Stimulated activated CD8-positive, alpha-beta memory T cell treated with anti-CD3 and anti-CD28 coated beads, Interleukin-2, amount 100 ng/mL, for 1 hour (primary cell): Measurements from ENCODE around the gene PPP2R5C.

Source experiments
- DNase-seq, 2 donors: peaks; one replicate each; pipeline ENCODE4 v3.0.0-alpha.2; 2020; ENCODE audit warnings: low read depth in 2 of 2

PPP2R5C gene

DNA sequence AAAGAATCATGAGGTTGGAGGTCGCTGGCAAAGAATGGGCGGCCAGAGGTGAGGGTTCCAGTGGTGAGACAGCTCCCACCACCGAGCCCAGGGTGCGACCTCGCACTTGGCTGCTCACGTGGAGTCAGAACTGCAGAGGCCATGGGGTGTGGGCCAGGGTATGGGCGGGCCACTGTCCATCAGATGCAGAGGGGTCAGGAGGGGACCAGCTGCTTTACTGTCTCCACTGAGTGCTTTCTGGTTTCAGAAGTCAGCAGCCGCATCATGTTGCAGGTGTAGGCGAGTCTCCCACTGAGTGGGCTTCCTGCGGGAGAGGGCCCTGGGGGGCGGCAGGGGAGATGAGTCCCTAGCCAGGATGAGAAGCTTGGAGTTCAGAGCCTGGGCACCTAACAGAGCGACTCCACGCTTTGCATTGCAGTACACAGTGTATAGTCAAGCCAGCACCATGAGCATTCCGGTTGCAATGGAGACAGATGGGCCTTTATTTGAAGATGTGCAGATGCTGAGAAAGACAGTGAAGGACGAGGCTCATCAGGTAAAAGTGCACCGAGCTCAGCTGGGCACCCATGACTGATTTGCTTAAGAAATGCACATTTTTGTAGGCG lies 156.0 kb downstream of the PPP2R5C start:
- no peak for DNase-seq

- no peak for DNase-seq
These were observed 156.8 kb downstream of the PPP2R5C start for GRCh38 chr14:101918065-101918989.

DNA sequence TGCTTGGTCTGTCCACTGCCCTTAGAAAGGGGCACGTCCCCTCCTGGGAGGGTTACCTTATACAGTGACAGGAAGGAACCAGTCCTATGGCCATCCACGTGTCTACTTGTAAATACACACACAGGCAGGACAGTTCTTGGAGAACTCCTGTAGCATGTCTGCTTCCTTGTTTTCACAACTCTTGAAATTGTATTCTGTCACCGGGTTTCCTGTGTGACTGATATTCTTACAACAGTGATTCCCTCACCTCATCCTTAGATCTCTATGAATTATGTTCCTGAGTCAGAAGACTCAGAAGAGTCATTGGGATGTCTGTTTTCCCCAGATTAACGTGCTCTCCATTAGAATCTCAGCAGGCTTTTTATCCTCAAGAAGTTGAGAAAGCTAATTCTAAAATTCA lies 158.8 kb downstream of the PPP2R5C start:
- no peak for DNase-seq

- DNase-seq: no peak
These were observed 161.4 kb downstream of the PPP2R5C start for GRCh38 chr14:101922866-101923265.

DNA sequence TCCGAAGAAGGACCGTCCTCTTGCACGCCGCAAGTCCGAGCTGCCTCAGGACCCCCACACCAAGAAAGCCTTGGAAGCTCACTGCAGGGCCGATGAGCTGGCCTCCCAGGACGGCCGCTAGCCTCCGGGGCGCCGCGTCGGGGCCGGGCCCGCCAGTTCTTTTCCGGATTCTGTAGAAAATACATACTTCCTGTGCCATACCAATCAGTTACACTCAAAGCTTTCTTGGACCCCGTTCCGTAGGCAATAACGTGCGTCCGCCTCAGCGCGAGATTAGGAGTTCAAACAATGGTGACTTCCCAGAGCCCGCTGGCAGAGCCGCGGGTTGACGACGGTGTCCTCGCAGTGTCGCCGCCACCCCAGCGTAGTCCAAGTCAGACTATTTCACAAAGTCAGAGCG lies 163.6 kb downstream of the PPP2R5C start:
- DNase-seq: no peak

GRCh38 chr14:101926085-101926484 lies 164.6 kb downstream of the PPP2R5C start:
- DNase-seq: no peak

GRCh38 chr14:101926620-101927019 lies 165.1 kb downstream of the PPP2R5C start:
- DNase-seq: no peak

DNA sequence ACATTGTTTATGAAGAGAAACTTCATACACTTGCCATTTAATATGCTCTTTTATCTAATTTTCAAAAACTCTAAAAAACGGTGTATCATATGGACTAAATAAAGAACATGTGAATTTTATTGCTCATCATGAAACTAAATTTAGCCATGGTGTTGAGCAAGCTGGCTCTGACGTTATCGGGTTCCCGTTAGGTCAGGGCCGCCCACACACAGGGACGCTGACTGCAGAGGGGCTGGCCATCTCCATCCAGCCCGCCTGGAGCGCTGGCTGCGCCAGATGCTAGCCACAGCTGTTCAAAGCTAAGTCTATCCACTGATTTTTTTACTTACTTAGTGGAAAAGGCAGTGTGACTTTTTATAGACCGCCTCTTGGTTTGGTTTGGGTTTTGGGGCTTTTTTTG lies 166.3 kb downstream of the PPP2R5C start:
- no peak for DNase-seq

GRCh38 chr14:101928415-101928841 lies 166.9 kb downstream of the PPP2R5C start:
- DNase-seq: no peak

DNA sequence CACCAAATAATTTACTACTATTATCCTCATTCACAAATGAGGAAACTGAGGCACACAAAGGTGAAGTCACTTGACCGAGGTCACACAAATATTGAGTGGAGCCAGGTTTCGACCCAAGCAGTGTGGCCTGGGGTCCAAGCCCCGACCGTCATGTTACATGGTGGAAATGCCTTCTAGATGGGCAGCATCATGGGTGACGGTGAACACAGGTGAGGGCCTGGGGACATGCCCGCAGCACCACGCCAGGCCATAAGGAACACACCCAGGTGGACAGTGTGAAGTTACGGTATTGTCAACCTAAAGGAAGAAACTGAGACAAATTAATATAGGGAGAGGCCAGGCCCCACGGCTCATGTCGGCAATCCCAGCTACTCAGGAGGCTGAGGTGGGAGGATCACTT lies 167.6 kb downstream of the PPP2R5C start:
- DNase-seq: no peak

GRCh38 chr14:101929946-101930345 lies 168.4 kb downstream of the PPP2R5C start:
- DNase-seq: no peak

DNA sequence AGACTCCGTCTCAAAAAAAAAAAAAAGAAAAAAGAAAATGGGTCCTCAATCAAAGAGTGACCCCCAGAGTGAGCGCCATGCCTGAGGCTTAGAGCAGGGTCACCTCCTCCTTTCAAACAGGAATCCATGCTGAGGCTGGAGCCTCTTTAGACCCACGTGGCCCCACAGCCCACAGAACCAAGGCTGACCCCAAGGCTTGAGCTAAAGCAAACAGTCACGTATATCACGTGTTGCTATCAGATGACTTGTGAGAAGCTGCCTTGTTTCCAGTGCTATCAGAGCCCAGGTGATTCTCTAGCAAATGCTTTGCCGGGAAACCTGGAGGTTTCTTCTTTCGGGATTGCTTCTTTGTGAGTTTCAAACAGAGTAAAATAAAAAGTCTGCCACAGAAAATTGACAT lies 171.2 kb downstream of the PPP2R5C start:
- no peak for DNase-seq

DNA sequence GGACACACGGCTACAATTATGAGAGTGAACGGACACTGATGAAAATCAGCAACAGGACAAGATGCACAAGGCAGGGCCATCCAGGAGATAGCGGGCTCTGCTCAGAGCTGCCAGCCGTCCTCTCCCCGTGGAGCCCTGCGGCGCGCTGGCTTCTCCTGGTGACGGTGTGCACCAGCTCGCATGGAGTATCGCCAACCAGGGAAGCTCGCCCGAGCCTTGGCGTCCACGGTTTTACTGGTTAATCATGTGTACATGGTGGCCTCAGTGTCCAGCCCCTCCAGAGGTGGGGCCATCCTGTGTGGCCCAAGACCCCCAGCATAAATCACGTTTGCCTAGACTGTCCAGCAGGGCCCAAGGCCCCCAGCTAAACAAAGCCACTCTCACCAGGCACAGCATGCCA lies 171.7 kb downstream of the PPP2R5C start:
- DNase-seq: no peak

- DNase-seq: no peak
These were observed 173.2 kb downstream of the PPP2R5C start for GRCh38 chr14:101934601-101935150.

DNA sequence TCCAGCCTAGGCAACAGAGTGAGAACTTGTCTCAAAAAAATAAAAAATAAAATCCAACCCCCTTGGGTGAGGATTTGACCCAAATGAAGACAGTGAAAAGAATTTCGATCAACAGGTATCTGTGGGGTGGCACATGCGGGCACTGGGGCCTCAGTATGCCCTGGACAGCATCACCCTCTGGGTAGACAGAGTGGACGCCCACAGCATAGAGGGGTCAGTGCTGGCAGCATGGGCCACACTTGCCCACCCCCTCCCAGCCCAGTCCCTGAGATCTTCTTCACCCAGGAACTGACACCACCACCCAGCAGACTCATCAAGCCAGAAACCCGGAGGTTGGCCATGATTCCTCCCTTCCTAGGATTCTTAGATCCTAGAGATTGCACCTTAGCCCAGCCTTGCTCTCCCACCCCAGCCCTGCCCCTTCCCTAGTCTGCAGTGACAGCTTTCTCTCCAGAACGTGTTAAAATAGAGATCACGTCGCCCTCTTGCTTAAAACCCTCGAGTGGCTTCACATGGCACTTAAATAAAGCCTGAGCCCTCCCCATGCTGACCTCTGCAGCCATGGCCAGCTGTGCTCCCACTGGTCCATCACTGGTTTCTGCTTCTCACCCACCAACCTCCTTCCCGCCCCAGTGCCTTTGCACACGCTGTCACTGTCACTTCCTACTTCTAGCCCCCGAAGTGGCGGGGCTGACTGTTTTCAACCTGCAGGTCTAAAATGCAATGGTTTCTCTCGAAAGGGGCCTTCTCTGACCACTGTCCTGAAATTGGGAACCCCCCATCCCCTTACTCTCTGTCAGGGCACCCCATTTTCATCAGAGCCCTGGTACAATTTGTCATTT lies 176.6 kb downstream of the PPP2R5C start:
- DNase-seq: no peak

DNA sequence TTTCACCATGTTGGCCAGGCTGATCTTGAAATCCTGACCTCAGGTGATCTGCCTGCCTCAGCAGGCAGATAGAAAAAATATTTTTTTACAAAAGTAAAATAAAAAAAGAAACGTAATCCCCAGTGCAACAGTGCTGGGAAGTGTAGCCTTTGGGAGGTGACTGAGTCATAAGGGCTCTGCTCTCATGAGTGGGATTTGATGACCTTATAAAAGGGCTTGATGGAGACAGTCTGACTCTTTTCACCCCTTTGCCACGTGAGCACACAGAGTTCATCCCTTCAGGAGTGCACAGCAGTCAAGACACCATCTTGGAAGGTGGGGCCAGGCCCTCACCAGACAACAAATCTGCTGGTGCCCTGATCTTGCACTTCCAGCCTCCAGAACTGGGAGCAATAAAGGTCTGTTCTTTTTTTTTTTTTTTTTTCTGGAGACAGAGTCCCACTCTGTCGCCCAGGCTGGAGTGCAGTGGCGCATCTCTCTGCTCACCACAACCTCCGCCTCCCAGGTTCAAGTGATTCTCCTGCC lies 178.2 kb downstream of the PPP2R5C start:
- DNase-seq: no peak

DNA sequence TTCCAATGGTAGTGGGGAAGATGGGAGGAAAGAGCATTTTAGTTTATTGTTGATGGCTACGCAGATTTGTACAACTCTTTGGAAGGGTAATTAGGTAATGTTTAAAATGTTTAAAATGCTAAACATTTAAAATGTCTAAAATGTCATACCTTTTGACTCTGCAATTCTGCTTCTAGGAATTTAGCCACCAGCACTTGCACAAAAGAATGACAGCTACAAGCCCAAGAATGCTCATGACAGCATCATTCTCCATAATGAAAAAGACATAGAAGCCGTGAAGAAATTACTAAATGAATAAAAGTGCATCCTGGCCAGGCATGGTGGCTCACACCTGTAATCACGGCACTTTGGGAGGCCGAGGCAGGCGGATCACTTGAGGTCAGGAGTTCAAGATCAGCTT lies 182.9 kb downstream of the PPP2R5C start:
- DNase-seq: no peak

DNA sequence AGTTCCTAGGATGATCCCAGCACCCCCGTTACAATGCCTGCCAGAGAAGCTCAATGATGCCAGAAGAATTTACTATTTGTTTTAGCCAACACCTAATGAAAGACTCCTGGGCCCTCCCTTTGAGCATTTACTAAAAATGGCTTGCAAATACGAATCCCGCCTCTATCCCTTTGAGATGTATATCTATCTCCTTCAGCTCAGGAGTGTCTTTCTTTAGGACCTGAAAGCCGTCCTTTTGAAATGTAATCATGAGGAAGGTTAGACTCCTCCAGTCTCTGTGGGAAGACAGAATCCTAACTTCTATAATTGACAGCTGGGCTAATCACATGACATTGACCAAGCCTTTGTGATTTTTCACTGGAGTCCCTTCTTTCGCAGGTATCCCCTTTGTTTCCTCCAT lies 183.7 kb downstream of the PPP2R5C start:
- DNase-seq: no peak

DNA sequence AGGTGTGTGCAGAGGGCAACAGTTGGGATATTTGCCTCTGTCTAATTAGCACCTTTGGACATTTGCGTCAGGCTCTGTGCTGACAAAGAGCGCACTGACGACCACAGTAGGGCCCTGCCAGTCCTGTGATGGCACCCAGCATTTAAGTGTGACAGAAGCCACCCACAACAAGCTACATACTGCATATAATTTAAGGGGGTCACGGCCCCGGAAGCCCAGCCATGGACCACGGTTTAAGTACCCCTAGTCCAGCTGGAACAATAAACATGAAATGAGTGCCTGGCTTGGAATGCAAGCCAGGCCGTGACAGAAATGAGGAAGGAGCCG lies 186.0 kb downstream of the PPP2R5C start:
- DNase-seq: no peak

GRCh38 chr14:101947904-101948665 lies 186.6 kb downstream of the PPP2R5C start:
- peak; percentile 98 to 99 for DNase-seq

- no peak for DNase-seq
These were observed 187.2 kb downstream of the PPP2R5C start for GRCh38 chr14:101948666-101949216.
